HG03159 (cell line): ENCODE measurements around the gene HOGA1.
"Not testable (repeated sequence)": the region's sequence is repeated elsewhere in the genome, so short reads cannot be mapped to it uniquely, and the experiment has no call there.

Experiments
- ATAC-seq: cut with Tn5 transposase; IDR thresholded peaks from one replicate; pipeline ENCODE4 v1.9.1; 2021; ENCODE audit warnings: mild to moderate bottlenecking, moderate library complexity; ENCODE audit not compliant: unreplicated experiment

The HOGA1 gene

DNA sequence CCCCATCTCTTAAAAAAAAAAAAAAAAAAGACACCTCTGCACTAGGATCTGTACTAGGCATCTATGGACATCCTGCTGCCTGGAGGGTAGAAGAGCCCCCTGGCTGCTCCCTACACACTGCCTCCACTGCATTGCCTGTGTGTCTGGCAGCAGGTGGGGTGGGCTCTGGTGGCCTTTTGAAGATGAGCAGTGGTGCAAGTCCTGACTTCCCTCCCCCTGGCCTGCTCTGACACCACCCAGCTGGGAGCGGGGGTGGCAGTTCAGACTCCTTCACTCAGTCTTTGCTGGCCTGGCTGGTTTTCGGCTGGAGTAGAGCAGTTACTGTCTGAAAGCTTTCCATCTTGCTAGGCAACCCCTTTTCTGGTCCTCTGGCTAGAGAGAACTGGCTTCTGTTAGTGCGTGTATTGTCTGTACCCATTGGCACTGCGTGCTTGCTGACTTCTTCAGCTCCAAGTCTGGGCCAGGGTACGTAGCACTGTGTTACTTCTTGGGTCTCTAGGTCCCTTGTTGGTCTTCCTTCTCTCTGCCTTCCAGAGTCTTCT, 23.0 kb downstream of the HOGA1 start:
- no peak for ATAC-seq

DNA sequence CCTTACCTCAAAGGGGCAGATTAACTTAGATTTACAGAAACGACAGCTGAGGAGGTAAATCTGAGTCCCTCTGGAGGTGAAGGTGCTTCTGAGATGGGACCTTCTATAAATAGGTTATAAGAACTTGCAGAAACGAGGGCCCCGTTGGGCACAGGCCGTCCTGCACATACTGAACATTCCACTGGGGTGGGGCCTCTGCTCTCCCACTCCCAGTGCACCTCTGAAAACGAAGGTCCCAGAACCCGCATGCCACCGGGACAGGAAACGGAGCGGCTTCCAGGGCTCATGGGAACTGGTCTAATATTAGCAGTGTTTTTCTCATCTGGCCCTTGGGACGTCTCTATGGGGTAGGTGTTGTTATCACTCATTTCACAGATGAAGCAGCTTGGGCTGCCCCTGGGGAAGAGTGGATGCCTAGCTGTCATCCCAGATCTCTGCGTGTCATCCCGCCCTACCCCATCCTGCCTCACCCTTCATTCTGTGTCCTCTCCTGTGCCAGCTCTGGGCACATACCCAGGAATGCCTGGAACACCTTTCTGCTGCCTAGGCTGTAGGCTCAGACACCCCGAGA, 24.9 kb downstream of the HOGA1 start:
- ATAC-seq = no peak

- ATAC-seq = no peak
Measured at GRCh38 chr10:97611473-97611872, 27.3 kb downstream of the HOGA1 start.

- ATAC-seq = no peak
Measured at GRCh38 chr10:97612386-97612785, 28.2 kb downstream of the HOGA1 start.

DNA sequence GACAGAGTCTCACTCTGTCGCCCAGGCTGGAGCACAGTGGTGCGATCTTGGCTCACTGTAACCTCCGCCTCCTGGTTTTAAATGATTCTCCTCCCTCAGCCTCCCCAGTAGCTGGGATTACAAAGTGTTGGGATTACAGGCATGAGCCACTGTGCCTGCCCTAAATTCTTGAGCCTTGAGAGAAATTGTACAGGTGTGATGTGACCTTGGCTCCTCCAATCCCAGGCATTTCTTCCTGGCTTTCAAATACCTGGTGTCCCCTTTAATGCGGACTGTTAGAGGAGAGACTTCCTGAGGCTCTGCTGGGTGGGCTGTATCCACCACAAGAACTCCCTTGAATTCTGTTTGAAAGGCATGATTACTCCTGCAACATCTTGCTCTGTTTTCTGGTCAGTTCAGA, 34.1 kb downstream of the HOGA1 start:
- no peak for ATAC-seq

DNA sequence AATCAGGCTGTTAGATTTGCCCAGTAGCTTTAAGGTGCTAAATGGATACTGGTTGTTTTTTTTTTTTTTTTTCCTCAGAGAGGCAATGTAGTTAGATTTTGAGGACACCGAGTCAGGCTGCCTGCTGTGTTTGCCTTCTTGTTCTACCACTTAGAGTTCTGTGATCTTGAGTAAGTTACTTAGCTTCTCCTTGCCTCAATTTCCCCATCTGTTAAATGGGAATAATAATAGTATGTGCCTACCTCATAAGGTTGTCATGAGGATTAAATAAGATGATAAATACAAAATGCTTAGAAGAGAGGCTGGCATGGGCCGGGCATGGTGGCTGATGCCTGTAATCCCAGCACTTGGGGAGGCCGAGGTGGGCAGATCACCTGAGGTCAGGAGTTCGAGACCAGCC, 34.5 kb downstream of the HOGA1 start:
- ATAC-seq = no peak

DNA sequence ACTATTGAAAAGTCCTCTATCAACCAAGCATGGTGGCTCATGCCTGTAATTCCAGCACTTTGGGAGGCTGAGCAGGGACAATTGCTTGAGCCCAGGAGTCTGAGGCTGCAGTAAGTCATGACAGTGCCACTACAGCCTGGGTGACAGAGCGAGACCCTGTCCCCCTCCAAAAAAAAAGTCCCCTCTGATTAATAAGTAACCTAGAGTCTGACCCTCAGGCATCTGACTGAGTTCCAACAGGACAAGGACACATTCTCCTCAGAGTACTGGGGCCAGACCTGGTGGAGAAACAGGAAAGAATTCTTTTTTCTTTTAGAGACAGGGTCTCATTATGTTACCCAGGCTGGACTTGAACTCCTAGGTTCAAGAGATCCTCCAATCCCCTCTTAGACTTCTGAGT, 39.1 kb downstream of the HOGA1 start:
- no peak for ATAC-seq

- no peak for ATAC-seq
Measured at GRCh38 chr10:97627731-97628130, 43.5 kb downstream of the HOGA1 start.

DNA sequence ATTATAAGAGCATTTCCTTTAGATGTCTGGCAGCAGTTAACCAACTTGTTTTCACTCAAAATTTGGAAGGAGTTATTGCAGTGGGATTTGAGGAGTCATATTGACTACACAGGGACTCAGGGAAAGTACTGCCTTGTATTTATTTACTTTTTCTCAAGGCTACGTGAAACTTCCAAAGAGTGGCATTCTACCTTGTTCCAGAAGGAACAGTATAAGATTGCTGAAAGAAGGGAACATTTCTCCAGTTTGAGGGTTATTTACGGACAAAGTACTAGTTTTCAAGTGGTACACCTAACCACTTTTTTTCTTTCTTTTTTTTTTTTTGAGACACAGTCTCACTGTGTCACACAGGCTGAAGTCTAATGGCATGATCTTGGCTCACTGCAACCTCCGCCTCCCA, 44.0 kb downstream of the HOGA1 start:
- ATAC-seq = no peak

- no peak for ATAC-seq
Measured at GRCh38 chr10:97629289-97629688, 45.1 kb downstream of the HOGA1 start.

- ATAC-seq = no peak
Measured at GRCh38 chr10:97631098-97631497, 46.9 kb downstream of the HOGA1 start.

GRCh38 chr10:97632949-97633884, 49.0 kb downstream of the HOGA1 start, which contains the start of gene MORN4:
MORN4 (minus strand) TSS chr10:97633500; CDS start chr10:97619653, 13,847 bp downstream.
- ATAC-seq = peak; percentile 99

DNA sequence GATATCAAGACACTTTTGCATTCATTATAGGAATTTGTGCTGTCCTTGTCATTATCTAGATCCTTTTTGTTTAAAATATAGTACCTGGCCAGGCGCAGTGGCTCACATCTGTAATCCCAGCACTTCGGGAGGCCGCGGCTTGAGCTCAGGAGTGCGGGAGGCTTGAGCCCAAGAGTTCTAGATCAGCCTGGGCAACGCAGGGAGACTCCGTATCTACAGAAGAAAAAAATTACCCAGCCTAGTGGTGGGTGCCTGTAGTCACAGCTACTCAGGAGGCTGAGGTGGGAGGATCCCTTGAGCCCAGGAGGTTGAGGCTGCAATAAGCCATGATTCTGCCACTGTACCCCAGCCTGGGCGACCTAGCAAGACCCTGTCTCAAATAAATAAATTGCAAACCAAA, 49.7 kb downstream of the HOGA1 start:
- no peak for ATAC-seq

- ATAC-seq = no peak
Measured at GRCh38 chr10:97635577-97635976, 51.4 kb downstream of the HOGA1 start.

- not testable (repeated sequence) for ATAC-seq
Measured at GRCh38 chr10:97639090-97639489, 54.9 kb downstream of the HOGA1 start.

GRCh38 chr10:97640174-97640867, 56.1 kb downstream of the HOGA1 start, which contains the start of gene PI4K2A:
PI4K2A (plus strand) TSS chr10:97640671; CDS start chr10:97640743, 72 bp downstream.
- peak; percentile 96 for ATAC-seq

DNA sequence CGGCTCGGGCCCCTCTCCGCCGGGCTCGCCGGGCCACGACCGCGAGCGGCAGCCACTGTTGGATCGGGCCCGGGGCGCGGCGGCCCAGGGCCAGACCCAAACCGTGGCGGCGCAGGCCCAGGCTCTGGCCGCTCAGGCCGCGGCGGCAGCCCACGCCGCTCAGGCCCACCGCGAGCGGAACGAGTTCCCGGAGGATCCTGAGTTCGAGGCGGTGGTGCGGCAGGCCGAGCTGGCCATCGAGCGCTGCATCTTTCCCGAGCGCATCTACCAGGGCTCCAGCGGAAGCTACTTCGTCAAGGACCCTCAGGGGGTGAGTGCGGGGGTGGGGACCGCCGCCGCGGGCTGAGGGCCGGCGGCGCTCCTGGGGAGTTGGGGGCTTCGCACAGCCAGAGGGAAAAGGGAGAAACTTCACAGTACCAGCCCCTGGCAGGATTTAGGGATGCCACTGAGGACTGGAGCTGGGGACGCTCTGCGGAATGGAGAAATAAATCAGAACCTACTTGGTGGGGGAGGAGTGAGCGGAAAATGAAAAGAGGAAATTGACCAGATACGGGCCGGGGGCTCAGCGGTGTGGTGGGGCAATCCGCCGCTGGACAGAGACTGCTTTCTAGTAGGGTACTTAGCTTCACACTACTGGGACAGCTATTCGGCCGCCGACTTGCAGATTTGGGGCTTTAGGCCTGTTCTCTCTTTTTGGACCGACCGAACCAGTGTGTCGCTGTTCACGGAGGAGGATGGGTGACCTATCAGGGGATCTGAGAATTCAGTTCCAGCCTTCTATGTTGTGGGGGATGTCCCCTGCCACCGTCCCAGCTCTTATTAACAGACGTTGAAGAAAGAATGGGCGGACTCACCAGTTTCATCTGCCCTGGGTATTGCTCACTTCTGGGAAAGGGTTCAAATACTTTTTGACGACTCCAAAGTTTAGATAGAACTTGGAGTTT, 57.0 kb downstream of the HOGA1 start:
- ATAC-seq = peak; percentile 14

DNA sequence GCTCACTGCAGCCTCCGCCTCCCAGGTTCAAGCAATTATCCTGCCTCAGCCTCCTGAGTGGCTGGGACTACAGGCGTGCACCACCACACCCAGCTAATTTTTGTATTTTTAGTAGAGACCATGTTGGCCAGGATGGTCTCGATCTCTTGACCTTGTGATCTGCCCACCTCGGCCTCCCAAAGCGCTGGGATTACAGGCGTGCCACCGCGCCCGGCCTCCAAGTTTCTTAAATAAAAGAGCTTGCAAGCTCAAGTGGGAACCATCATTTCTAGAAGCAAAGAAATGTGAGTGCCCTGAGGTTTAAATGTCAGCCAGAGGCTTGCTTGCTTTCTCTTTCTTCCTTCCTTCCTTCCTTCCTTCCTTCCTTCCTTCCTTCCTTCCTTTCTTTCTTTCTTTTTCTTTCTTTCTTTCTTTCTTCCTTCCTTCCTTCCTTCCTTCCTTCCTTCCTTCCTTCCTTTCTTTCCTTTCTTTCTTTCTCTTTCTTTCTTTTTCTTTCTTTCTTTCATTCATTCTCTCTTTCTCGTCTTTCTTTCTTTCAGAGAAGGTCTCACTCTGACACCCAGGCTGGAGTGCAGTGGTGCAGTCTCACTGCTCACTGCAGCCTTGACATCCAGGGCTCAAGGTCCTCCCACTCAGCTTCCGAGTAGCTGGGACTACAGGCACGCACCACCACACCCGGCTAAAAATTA, 58.4 kb downstream of the HOGA1 start:
- ATAC-seq = not testable (repeated sequence)

DNA sequence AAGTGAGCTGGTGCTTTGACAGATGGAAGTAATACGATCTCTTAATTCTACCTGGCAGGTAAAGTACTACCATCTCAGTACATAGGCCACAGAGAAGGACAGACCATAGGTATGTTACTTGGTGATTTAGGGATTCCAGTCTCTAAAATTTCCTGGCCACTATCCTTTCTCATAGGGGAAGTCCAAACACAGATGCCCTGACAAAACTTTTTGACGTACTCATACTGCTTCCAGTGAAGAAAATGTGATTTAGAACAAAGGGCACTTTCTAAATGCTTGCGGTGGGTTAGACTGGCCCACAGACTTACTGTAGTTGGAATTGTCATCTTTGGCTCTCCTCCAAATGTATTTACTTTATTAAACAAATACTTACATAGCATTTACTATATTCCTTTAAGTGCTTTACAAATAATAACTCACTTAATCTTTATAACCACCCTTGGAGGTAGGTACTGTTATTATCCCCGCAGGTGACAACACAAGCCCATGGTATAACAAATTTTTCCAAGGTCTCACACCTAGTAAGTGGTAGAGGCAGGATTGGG, 59.3 kb downstream of the HOGA1 start:
- ATAC-seq = no peak
